Measurements from ENCODE around the gene IFNLR1. TPM values are rescaled to one million over a fixed set of nuclear protein-coding genes. Genes with fewer than 3 reads are reported as not detected.

The IFNLR1 gene
- total RNA-seq, 4 donors from 2014 or later, result 9.1 to 38.2 (median 36.1) TPM

DNA sequence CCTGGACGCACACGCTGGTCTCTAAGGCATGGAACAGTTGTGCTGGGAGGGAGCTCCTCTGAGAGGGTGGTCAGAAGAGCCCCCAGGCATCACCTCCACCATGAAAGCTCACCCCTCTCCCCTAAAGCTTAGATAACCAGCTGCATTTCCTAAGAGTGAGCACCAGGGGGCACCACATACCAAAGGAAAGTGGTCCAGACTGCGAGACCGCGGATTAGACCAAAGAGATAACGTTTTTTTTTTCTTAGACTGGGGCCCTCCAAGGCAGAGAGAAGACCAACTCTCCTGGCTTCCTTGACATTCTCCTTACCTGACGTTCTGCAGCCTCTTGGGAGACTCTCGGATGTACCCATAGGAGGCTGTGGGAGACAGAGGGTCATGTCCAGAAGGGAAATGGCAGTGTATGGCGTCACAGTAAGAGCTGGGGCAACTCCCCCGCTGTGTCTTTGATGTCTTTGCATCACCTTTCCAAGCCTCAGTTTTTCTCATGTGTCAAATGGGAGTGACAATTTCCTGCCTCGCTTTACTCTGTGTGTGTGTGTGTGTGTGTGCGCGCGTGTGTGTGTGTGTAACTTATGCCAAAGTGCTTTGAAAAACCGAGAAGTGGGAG, 12.3 kb upstream of the IFNLR1 start:
- no peaks in the 10 kb centered on the region for H3K36me3 ChIP-seq
- no peaks in the 10 kb centered on the region for H3K9me3 ChIP-seq
- H3K27me3 ChIP-seq, result no peaks in the 10 kb centered on the region
- H3K27ac ChIP-seq, result no peak overlapping the region
- peaks cover 0 to 7% (median 5%) of the 10 kb centered on the region in 4 donors for H3K4me1 ChIP-seq
- DNase-seq, result peak; percentile 63 to 86 (median 64)
- H3K4me3 ChIP-seq, result no peak overlapping the region
- TF ChIP-seq POLR2A (IDR thresholded peaks at IDR 0.05), result no peak
- TF ChIP-seq, protein P1, sequence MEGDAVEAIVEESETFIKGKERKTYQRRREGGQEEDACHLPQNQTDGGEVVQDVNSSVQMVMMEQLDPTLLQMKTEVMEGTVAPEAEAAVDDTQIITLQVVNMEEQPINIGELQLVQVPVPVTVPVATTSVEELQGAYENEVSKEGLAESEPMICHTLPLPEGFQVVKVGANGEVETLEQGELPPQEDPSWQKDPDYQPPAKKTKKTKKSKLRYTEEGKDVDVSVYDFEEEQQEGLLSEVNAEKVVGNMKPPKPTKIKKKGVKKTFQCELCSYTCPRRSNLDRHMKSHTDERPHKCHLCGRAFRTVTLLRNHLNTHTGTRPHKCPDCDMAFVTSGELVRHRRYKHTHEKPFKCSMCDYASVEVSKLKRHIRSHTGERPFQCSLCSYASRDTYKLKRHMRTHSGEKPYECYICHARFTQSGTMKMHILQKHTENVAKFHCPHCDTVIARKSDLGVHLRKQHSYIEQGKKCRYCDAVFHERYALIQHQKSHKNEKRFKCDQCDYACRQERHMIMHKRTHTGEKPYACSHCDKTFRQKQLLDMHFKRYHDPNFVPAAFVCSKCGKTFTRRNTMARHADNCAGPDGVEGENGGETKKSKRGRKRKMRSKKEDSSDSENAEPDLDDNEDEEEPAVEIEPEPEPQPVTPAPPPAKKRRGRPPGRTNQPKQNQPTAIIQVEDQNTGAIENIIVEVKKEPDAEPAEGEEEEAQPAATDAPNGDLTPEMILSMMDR (IDR thresholded peaks at IDR 0.05), result peak; percentile 83 to 89 (median 86)

DNA sequence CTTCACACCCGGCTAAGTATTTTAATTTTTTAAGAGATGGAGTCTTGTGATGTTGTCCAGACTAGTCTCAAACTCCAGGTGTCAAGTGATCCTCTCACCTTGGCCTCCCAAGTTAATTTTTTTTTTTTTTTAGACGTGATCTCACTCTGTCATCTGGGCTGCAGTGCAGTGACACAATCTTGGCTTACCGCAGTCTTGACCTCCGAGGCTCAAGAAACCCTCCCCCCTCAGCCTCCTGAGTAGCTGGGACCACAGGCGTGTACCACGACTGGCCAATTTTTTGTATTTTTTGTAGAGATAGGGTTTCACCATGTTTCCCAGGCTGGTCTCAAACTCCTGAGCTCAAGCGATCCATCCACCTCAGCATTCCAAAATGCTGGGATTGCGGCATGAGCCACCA, 11.7 kb upstream of the IFNLR1 start:
- Histone ChIP-seq H3K27me3 (no peaks in the 10 kb centered on the region), H3K27ac (no peak overlapping the region), H3K4me3 (no peak overlapping the region), H3K4me1 (peaks cover 0 to 7% (median 5%) of the 10 kb centered on the region in 4 donors), H3K36me3 (no peaks in the 10 kb centered on the region), H3K9me3 (no peaks in the 10 kb centered on the region)
- TF ChIP-seq, protein P1 (IDR thresholded peaks at IDR 0.05), result no peak
- no peak for TF ChIP-seq POLR2A (IDR thresholded peaks at IDR 0.05)
- DNase-seq, result no peak

DNA sequence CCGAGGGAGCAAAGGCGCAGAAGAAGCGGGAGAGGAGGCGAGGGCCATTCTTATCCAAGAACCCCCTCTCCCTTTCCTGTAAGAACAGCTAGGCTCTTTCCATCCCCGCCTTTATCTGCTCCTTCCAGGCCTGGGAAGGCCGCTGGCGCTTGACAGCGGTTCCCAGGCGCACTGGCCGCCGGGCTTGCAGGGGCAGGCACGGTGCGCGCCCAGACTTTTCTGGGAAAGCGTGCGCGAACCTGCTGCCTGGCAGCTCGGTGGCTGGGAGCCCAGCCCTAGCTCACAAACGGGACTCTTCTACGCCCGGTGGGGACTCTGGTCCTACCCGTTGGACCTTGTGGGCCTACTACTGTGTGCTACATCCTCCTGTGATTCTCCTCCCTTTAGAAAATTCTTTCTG, 8.8 kb upstream of the IFNLR1 start:
- DNase-seq, result peak in 1 of 3 donors; percentile 15
- no peaks in the 10 kb centered on the region for H3K36me3 ChIP-seq
- no peaks in the 10 kb centered on the region for H3K27me3 ChIP-seq
- H3K4me1 ChIP-seq, result peaks cover 0 to 7% (median 3%) of the 10 kb centered on the region in 4 donors
- TF ChIP-seq, protein P1 (IDR thresholded peaks at IDR 0.05), result no peak
- no peak for TF ChIP-seq POLR2A (IDR thresholded peaks at IDR 0.05)
- H3K27ac ChIP-seq, result no peak overlapping the region
- H3K9me3 ChIP-seq, result no peaks in the 10 kb centered on the region
- no peak overlapping the region for H3K4me3 ChIP-seq

DNA sequence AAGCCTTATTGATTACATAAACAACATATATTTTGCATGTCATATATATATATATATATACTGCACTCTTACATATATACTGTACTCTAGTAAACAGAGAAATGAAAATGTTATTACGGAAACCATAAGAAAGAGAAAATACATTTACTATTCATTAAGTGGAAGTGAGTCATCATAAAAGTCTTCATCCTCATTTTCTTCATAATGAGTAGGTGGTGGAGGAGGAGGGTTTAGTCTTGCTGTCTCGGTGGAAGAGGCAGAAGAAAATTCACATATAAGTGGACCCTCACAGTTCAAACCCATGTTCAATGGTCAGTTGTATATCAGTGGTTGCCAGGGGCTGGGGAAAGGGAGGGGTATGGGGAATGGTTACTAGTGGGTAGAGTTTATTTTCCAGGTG, 8.0 kb upstream of the IFNLR1 start:
- no peak overlapping the region for H3K4me3 ChIP-seq
- H3K9me3 ChIP-seq, result no peaks in the 10 kb centered on the region
- no peaks in the 10 kb centered on the region for H3K27me3 ChIP-seq
- TF ChIP-seq, protein P1 (IDR thresholded peaks at IDR 0.05), result no peak
- TF ChIP-seq POLR2A (IDR thresholded peaks at IDR 0.05), result no peak
- DNase-seq, result no peak
- H3K4me1 ChIP-seq, result peaks cover 0 to 10% (median 6%) of the 10 kb centered on the region in 4 donors
- no peaks in the 10 kb centered on the region for H3K36me3 ChIP-seq
- H3K27ac ChIP-seq, result no peak overlapping the region

DNA sequence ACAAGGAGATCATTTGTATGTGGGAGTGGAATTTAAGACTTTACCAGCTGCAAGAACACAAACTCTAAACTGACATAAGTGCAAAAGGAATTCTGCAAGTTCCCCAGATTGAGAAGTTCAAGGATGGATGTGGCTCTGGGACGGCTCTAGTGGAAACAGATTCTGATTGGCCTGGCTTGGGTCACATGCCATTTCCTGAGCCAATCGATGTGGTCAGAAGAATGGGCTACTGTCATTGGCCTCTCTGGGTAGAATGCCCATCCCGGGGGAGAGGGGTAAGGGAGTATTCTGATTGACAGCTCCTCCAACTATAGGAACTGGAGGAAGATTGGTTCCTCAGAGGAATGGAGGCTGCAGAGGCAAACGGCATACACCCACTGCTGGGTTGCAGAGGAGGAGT, 6.0 kb upstream of the IFNLR1 start:
- TF ChIP-seq POLR2A (IDR thresholded peaks at IDR 0.05), result no peak
- TF ChIP-seq, protein P1 (IDR thresholded peaks at IDR 0.05), result no peak
- no peak overlapping the region for H3K4me3 ChIP-seq
- DNase-seq, result peak in 1 of 3 donors; percentile 36
- no peaks in the 10 kb centered on the region for H3K9me3 ChIP-seq
- peak overlapping the region in 1 of 4 donors; percentile 39 for H3K27ac ChIP-seq
- H3K27me3 ChIP-seq, result no peaks in the 10 kb centered on the region
- H3K4me1 ChIP-seq, result peaks cover 0 to 10% (median 7%) of the 10 kb centered on the region in 4 donors
- no peaks in the 10 kb centered on the region for H3K36me3 ChIP-seq

Measured in Peyer's patch (tissue), 4 donors.